Right cardiac atrium (tissue), 5 donors: ENCODE results near the gene B4GALNT2. TPM values are rescaled to one million over a fixed set of nuclear protein-coding genes. Genes with fewer than 3 reads are reported as not detected.

ENCODE experiments used
- ATAC-seq, 2 donors: fragments of 200-7000 bp; cut with Tn5 transposase; one replicate each; pipeline versions ENCODE4 v1.8.0 to v1.9.1; 2020; ENCODE audit warnings: moderate library complexity in 2 of 2, mild to moderate bottlenecking in 1 of 2
- DNase-seq, 3 donors: peaks; one replicate each; pipeline ENCODE4 v3.0.0-alpha.2; 2020
- H3K27ac ChIP-seq: one replicate; pipeline ENCODE4 v1.5.1; 2013; ENCODE audit warnings: mild to moderate bottlenecking, low read length, control low read depth, moderate library complexity
- H3K27me3 ChIP-seq: one replicate; pipeline ENCODE4 v1.6.1; 2013; ENCODE audit not compliant: control insufficient read depth, insufficient read depth
- H3K4me1 ChIP-seq: one replicate; pipeline ENCODE4 v1.6.1; 2013; ENCODE audit warnings: low read length; ENCODE audit not compliant: control insufficient read depth, insufficient read depth
- H3K4me3 ChIP-seq: one replicate; pipeline ENCODE4 v1.5.1; 2013; ENCODE audit warnings: low read length, control low read depth
- H3K9me3 ChIP-seq: one replicate; pipeline ENCODE4 v1.6.1; 2013; ENCODE audit warnings: low read length; ENCODE audit not compliant: control insufficient read depth
- WGBS: extraction: QIAGEN DNeasy Blood & Tissue Kit; methylation state at CpG from one replicate; pipeline ENCODE4 v1.1.7; 2013; 5-methylcytosine and 5-hydroxymethylcytosine counted together
- intact Hi-C, 4 donors: fragments of 100-400 bp; cut with DNase I; formaldehyde crosslinking; loops; one replicate each; pipeline versions ENCODE4 v1.11.0 to v1.14.0; 2022 to 2023
- polyA plus RNA-seq: library from polyadenylated mRNA; stranded (reverse); fragments of 200-250 nt; gene quantifications from one replicate; pipeline ENCODE4 v1.2.3, GENCODE V29; 2013
- total RNA-seq, 4 donors: library from RNA; stranded (reverse); fragmentation: NEBNext Ultra II Directional; extraction: Animal tissue kit (Norgen Biotek cat#: 25700); gene quantifications; one replicate each; pipeline ENCODE4 v1.2.1, GENCODE V29; 2021
- donor health status: healthy with polysubstance abuse.
- donor health status: DM: no; HTN: yes; CAD: no.
- donor health status: DM: no; HTN: no; CAD: no.
- donor health status: DM: no; HTN: yes; CAD: no; lungs with severe emphysema.
- donor health status: DM: yes; HTN: yes; CAD: no.

B4GALNT2 gene
- total and polyA plus RNA-seq, 5 donors, result 0.03 TPM; not detected in 4

DNA sequence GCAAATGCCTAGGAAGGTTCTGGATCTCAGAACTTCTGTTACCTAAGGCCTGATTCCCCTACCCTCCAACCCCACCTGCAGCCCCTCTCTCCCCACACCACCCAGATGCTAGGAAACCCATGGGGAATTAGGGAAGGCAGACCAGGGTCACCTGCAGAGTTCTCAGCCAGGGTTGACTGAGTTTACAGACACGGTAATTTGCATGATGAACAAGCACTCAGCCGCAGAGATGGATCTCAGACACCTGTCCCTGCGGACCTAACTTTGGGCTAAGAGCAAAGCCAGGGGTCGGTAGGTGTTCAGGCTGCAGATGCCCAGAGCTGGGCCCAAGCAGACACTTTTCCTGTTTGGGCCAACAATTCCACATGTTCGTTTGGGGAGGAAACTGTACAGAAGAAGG is 80.8 kb downstream of the B4GALNT2 start:
- no peaks in the 10 kb centered on the region for H3K27me3 ChIP-seq
- H3K4me1 ChIP-seq, result peaks cover 6% of the 10 kb centered on the region
- H3K27ac ChIP-seq, result peak overlapping the region; percentile 5
- no peaks in the 10 kb centered on the region for H3K9me3 ChIP-seq
- 70% methylated on average over 5 of the region's 5 CpGs for WGBS
- no peak for ATAC-seq
- DNase-seq, result no peak
- no peak overlapping the region for H3K4me3 ChIP-seq
- intact Hi-C loops, result no loop called here

GRCh38 chr17:49213847-49214246 is 81.3 kb downstream of the B4GALNT2 start:
- intact Hi-C loops, result no loop called here
- no peak overlapping the region for H3K27ac ChIP-seq
- H3K4me3 ChIP-seq, result no peak overlapping the region
- DNase-seq, result no peak
- no peaks in the 10 kb centered on the region for H3K9me3 ChIP-seq
- no peaks in the 10 kb centered on the region for H3K27me3 ChIP-seq
- 79% methylated on average over 2 of the region's 2 CpGs for WGBS
- ATAC-seq, result no peak
- peaks cover 6% of the 10 kb centered on the region for H3K4me1 ChIP-seq

GRCh38 chr17:49214676-49215360 is 82.2 kb downstream of the B4GALNT2 start:
- H3K27me3 ChIP-seq, result no peaks in the 10 kb centered on the region
- H3K4me1 ChIP-seq, result peaks cover 5% of the 10 kb centered on the region
- WGBS, result 50% methylated on average over 12 of the region's 12 CpGs
- ATAC-seq, result no peak
- intact Hi-C loops, result no loop called here
- no peak overlapping the region for H3K4me3 ChIP-seq
- no peaks in the 10 kb centered on the region for H3K9me3 ChIP-seq
- peak in 1 of 3 donors; percentile 74 for DNase-seq
- H3K27ac ChIP-seq, result no peak overlapping the region

DNA sequence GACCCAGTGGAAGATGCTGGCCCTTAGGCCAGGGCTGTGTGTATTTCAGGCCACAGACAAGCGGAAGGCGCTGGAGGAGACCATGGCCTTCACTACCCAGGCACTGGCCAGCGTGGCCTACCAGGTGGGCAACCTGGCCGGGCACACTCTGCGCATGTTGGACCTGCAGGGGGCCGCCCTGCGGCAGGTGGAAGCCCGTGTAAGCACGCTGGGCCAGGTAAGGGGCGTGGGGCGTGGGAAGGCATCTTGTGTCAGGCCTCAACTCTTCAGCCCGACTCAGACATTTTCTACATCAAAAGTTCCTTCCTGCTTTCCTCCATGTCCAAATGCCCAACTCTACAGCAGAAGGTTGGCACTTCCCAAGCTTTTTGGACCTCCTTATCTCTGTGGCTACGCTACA is 83.9 kb downstream of the B4GALNT2 start:
- Histone ChIP-seq H3K9me3 (no peaks in the 10 kb centered on the region), H3K4me1 (peaks cover 5% of the 10 kb centered on the region), H3K27me3 (no peaks in the 10 kb centered on the region), H3K27ac (peak overlapping the region; percentile 50), H3K4me3 (no peak overlapping the region)
- DNase-seq (no peak), ATAC-seq (no peak)
- 85% methylated on average over 13 of the region's 13 CpGs for WGBS
- intact Hi-C loops, result no loop called here

DNA sequence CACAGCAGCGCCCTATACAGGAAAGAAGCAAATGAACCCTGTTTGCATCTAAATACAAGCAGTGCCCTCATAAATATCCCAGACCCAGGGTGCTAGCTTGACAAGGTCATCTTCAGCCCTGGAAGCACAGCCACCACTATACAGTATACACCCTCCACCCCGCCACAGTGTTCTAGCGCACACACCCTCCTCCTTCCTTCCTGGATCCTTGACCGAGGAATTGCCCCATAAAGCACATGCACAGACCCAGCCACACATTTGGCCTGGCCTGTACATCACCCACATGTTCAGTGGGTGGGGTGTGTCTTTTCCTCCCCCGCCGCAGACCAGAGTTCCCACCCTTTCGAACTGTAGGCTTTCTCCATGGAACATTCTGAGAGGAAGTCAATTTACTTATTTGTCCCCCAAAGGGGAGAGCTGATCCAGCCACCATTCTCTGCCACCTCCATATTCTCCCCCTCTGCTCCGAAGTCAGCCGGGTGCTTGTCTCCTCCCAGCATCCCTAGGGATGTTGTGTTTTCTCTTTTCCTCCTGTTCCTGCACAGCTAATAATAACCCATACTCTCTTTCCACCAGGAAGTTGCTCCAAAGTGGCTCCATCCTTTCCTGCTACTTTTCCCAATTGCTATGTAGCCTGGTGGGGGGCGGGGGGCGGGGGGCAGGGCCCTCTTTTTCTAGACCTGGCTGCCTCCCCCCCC is 84.5 kb downstream of the B4GALNT2 start:
- Histone ChIP-seq H3K27ac (no peak overlapping the region), H3K4me1 (peaks cover 5% of the 10 kb centered on the region), H3K4me3 (no peak overlapping the region), H3K9me3 (no peaks in the 10 kb centered on the region), H3K27me3 (no peaks in the 10 kb centered on the region)
- intact Hi-C loops, result no loop called here
- DNase-seq, result peak; percentile 64 to 78 (median 77)
- 47% methylated on average over 11 of the region's 11 CpGs for WGBS
- peak; percentile 85 to 94 for ATAC-seq

DNA sequence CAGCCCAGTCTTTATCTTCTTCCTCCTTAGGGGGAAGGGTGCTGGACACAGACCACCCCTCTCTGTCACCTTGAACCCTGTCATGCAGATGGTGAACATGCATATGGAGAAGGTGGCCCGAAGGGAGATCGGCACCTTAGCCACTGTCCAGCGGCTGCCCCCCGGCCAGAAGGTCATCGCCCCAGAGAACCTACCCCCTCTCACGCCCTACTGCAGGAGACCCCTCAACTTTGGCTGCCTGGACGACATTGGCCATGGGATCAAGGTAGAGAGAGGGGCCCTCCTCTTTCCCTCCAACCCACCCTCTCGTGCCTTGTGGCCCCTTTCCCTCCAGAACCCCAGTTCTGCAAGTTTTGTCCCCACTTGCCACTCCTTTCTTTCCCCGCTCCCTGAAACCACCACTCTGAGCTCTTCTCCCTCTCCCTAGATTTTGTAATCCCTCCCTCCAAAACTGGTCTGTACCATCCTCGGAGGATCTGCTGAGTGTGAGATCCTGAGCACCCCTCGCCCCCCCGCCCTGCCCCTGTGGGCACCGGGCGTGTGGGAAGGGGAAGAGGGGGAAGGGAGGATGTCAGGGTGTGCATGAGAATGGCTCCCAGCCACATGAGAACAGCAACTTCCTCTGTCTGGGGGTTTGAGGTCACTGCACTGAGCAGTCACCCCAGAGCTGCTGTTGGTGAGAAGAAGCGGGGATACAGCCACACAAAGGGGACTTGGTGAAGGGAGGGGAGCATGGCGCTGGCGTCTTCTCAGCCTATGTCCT is 85.3 kb downstream of the B4GALNT2 start:
- Histone ChIP-seq H3K4me1 (peaks cover 5% of the 10 kb centered on the region), H3K27ac (peak overlapping the region; percentile 9), H3K4me3 (no peak overlapping the region), H3K9me3 (no peaks in the 10 kb centered on the region), H3K27me3 (no peaks in the 10 kb centered on the region)
- peak; percentile 56 to 86 (median 84) for DNase-seq
- intact Hi-C loops, result no loop called here
- WGBS, result 64% methylated on average over 17 of the region's 17 CpGs
- peak; percentile 43 to 60 for ATAC-seq

DNA sequence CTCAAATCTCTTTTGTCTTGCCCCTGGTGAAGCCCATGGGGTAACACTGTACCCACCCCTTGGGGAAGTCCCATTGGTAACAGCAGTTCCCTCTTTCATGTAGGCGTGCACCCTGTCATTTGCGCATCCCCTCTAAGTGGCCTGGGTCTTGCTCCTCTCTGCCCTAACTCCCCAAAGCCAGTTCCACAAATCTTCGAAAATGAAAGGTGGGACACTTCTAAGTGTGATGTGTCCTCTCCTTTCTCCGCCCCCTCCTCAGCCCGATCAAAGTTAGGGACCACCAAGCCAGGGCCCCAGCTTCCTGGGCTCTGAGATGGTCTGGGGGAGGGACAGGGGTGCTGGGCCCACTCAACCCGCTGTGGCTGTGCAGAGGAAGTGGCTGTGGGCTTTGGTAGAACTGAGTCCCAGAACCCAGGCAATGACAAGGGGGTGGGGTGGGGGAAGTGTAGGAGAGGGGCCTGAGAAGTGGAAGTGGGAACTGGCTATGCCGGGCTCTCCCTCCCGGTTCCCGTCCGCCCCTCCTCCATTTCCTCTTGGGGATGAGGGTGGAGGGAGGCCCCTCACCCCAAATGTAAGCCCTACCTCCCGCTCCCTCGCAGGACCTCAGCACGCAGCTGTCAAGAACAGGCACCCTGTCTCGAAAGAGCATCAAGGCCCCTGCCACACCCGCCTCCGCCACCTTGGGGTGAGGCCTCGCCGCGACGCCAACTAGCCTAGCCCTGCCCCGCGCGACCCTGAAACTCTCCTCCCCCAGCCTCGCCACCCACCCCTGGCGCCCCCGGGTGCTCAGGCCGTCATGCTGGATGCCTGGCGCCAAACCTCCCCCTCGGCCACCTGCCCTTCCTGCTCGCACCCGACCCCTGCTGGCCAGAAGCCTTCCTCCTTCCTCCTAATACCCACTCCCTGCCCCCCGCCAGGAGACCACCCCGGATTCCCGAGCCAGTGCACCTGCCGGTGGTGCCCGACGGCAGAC is 86.7 kb downstream of the B4GALNT2 start:
- WGBS, result 43% methylated on average over 37 of the region's 37 CpGs

DNA sequence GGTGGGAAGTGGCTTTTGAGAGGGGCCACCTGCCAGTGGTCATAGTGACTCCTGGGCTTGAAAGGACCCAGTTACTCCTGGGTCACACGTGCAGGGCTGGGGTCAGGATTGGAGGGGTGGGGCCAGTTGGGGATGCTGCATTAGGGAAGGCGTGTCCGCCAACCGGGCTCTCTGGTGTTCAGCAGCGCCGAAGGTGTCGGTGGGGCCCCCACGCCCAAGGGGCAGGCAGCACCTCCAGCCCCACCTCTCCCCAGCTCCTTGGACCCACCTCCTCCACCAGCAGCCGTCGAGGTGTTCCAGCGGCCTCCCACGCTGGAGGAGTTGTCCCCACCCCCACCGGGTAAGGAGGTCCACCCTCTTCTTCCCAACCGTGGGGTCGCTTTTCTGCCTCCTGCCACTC is 87.4 kb downstream of the B4GALNT2 start:
- intact Hi-C loops, result loop anchor here in 2 of 4 donors (5.0 to 10.0 kb wide), 2 partner anchors 72 to 75 kb away; no protein-coding TSS in a partner anchor
- no peak for DNase-seq

More for the DNA sequence above, 86.7 kb downstream of the B4GALNT2 start:
- Histone ChIP-seq H3K27me3 (no peaks in the 10 kb centered on the region), H3K4me3 (no peak overlapping the region), H3K4me1 (peaks cover 3% of the 10 kb centered on the region), H3K9me3 (no peaks in the 10 kb centered on the region), H3K27ac (no peak overlapping the region)
- DNase-seq (peak; percentile 43 to 82 (median 75)), ATAC-seq (peak in 1 of 2 donors; percentile 3)
- intact Hi-C loops, result no loop called here

GRCh38 chr17:49223168-49223516 is 90.6 kb downstream of the B4GALNT2 start:
- ATAC-seq (no peak), DNase-seq (no peak)
- Histone ChIP-seq H3K27me3 (no peaks in the 10 kb centered on the region), H3K4me1 (no peaks in the 10 kb centered on the region), H3K27ac (no peak overlapping the region), H3K4me3 (no peak overlapping the region), H3K9me3 (no peaks in the 10 kb centered on the region)
- WGBS, result 21% methylated on average over 9 of the region's 9 CpGs
- intact Hi-C loops, result loop anchor here in 2 of 4 donors (5.0 to 10.0 kb wide), 2 partner anchors 69 to 72 kb away; no protein-coding TSS in a partner anchor

More for the DNA sequence above, 87.4 kb downstream of the B4GALNT2 start:
- Histone ChIP-seq H3K4me3 (no peak overlapping the region), H3K27me3 (no peaks in the 10 kb centered on the region), H3K27ac (no peak overlapping the region), H3K4me1 (peaks cover 3% of the 10 kb centered on the region), H3K9me3 (no peaks in the 10 kb centered on the region)
- ATAC-seq, result no peak
- 66% methylated on average over 15 of the region's 15 CpGs for WGBS

DNA sequence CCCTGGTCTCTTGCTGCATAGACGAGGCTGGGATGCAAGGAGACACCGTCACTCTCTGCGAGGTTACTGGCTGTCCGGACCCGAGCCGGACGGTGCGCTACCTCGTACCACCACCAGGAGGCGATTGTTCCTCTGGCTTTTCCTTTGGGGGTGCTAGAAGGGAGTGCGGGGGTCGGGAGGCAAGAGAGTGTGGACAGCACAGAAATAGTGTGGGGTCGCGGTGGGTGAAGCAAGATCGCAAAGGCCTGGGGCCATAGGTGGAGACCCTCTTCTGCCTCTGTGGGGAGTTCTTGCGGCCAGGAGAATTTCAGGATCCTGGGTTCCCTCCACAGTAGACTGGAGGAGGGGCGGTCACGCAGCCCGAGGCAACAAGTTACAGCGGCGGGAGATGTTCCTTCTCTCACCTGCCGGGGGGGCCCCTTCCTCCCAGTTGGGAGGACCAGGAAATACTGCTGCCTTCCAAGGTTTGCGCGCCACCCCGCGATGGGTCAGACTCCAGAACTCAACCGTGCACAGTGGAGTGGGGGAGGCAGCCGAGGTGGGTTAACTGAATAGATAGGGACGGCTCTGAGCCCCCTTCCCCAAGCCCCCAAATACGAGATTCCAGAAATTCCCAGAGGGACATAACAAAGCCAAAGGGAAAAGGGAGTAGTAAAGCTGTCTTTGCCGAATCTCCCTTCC is 91.1 kb downstream of the B4GALNT2 start:
- no peaks in the 10 kb centered on the region for H3K27me3 ChIP-seq
- no peaks in the 10 kb centered on the region for H3K4me1 ChIP-seq
- no peaks in the 10 kb centered on the region for H3K9me3 ChIP-seq
- WGBS, result 5% methylated on average over 31 of the region's 31 CpGs
- H3K27ac ChIP-seq, result no peak overlapping the region
- no peak overlapping the region for H3K4me3 ChIP-seq
- ATAC-seq (peak; percentile 25 to 33), DNase-seq (peak; percentile 63 to 87 (median 83))
- intact Hi-C loops, result loop anchor here in 2 of 4 donors (5.0 to 10.0 kb wide), 2 partner anchors 69 to 71 kb away; no protein-coding TSS in a partner anchor
